Mucosa of descending colon (tissue), 3 donors: Measurements from ENCODE around the gene ETS1. TPM values are rescaled to one million over a fixed set of nuclear protein-coding genes. Genes with fewer than 3 reads are reported as not detected.

Experiments
- ATAC-seq: fragments of 200-7000 bp; cut with Tn5 transposase; one replicate; pipeline ENCODE4 v1.9.1; 2020; ENCODE audit warnings: mild to moderate bottlenecking, moderate library complexity
- DNase-seq, 3 donors: peaks; one replicate each; pipeline ENCODE4 v3.0.0-alpha.2; 2020
- H3K36me3 ChIP-seq: fragments of 200-600 bp; one replicate; pipeline ENCODE4 v1.8.0; 2021; ENCODE audit warnings: low read depth, mild to moderate bottlenecking
- H3K4me1 ChIP-seq: fragments of 200-600 bp; one replicate; pipeline ENCODE4 v1.8.0; 2021; ENCODE audit warnings: low read depth, mild to moderate bottlenecking
- H3K4me3 ChIP-seq: fragments of 200-600 bp; one replicate; pipeline ENCODE4 v1.8.0; 2021; ENCODE audit warnings: mild to moderate bottlenecking
- H3K9me3 ChIP-seq: fragments of 200-600 bp; one replicate; pipeline ENCODE4 v1.8.0; 2021; ENCODE audit warnings: mild to moderate bottlenecking
- CTCF ChIP-seq: fragments of 200-600 bp; IDR thresholded peaks from one replicate; pipeline ENCODE4 v1.8.0; 2022; ENCODE audit warnings: antibody characterized with exemption, mild to moderate bottlenecking
- intact Hi-C, 2 donors: fragments of 100-400 bp; cut with DNase I in 1 of 2; cut with micrococcal nuclease in 1 of 2; formaldehyde crosslinking; loops; one replicate each; pipeline versions ENCODE4 v1.11.0 to v1.11.1; 2022; cut with DNase I, micrococcal nuclease
- total RNA-seq, 3 donors: library from RNA; stranded (reverse); fragmentation: NEBNext Ultra II Directional in 2 of 3; extraction: Animal tissue kit (Norgen Biotek cat#: 25700) in 2 of 3; gene quantifications; one replicate each; pipeline versions ENCODE4 v1.2.1 to v1.2.4, GENCODE V29; 2021 to 2023
- donor health status: DM: no; HTN: no; CAD: no; lungs with moderate emphysema.
- donor health status: DM: no; HTN: no; CAD: no.
- donor health status: DM: no; HTN: yes; CAD: no.

Gene ETS1
- total RNA-seq, 3 donors from 2014 or later: 36.5 to 41.2 (median 38.6) TPM

DNA sequence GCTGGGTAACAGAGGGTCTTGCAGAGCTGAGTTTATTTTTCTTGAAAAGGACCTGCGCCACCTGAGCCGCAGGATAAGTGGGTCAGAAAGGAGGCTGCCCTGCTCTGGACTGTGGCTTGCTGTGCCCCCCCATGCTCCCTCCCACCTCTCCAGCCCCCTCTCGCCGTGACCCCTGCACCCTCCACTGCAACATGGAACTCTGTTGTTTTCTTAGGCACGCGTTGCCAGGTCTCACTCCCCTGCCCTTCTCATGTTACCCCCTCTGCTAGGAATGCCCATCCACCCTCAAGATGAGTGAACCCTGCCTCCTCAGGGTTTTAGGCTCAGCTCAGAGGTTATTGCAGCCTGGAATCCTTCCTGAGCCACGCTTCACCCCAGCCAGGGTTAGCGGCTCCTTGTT, 10.8 kb downstream of the ETS1 start:
- Histone ChIP-seq H3K4me3 (no peak overlapping the region), H3K9me3 (no peaks in the 10 kb centered on the region), H3K36me3 (no peaks in the 10 kb centered on the region), H3K4me1 (peaks cover 10% of the 10 kb centered on the region)
- no peak for ATAC-seq
- intact Hi-C loops: no loop called here
- DNase-seq: peak in 1 of 3 donors; percentile 26
- TF ChIP-seq CTCF: no peak

- peak; percentile 95 for ATAC-seq
- no peaks in the 10 kb centered on the region for H3K36me3 ChIP-seq
- H3K4me3 ChIP-seq: no peak overlapping the region
- no peak for TF ChIP-seq CTCF
- intact Hi-C loops: no loop called here
- no peaks in the 10 kb centered on the region for H3K9me3 ChIP-seq
- DNase-seq: peak in 1 of 3 donors; percentile 49
- H3K4me1 ChIP-seq: peaks cover 10% of the 10 kb centered on the region
Measured at GRCh38 chr11:128575961-128576350, 11.4 kb downstream of the ETS1 start.

DNA sequence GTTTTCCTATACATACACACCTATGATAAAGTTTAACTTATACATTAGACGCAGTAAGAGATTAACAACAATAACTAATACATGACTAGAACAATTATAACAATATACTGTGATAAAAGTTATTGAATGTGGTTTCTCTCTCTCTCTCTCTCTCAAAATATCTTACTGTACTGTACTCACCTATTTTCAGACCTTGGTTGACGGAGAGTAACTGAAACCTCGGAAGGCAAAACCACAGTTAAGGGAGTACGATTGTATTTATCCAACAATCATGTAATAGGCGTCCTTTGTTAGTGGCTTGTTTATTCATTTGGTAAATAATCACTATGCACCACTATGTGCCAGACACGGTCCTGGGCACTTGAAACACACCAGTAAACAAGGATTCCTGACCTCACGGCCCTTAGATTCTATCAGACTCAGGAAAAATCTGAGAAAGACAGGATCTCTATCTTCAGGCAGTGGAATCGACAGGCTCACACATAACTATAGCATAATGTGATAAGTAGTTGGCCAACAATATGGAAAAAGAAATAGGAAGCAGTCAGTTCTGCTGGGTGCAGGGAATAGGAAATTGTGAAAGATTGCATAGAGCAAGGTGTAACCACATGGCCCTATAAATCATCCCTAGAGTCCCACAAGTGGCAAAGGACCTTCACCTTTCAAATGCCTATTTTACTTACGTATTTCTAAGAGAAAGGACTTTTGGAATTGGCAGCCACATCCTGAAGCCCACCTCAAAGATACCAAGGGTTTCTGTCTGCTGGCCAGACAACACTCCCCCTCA, 12.0 kb downstream of the ETS1 start:
- Histone ChIP-seq H3K9me3 (no peaks in the 10 kb centered on the region), H3K36me3 (no peaks in the 10 kb centered on the region), H3K4me3 (no peak overlapping the region), H3K4me1 (peaks cover 10% of the 10 kb centered on the region)
- TF ChIP-seq CTCF: no peak
- intact Hi-C loops: no loop called here
- peak; percentile 43 for ATAC-seq
- no peak for DNase-seq

- Histone ChIP-seq H3K4me1 (peaks cover 10% of the 10 kb centered on the region), H3K9me3 (no peaks in the 10 kb centered on the region), H3K36me3 (no peaks in the 10 kb centered on the region), H3K4me3 (no peak overlapping the region)
- ATAC-seq (no peak), DNase-seq (no peak)
- TF ChIP-seq CTCF: no peak
- intact Hi-C loops: no loop called here
Measured at GRCh38 chr11:128574576-128575011, 12.8 kb downstream of the ETS1 start.

DNA sequence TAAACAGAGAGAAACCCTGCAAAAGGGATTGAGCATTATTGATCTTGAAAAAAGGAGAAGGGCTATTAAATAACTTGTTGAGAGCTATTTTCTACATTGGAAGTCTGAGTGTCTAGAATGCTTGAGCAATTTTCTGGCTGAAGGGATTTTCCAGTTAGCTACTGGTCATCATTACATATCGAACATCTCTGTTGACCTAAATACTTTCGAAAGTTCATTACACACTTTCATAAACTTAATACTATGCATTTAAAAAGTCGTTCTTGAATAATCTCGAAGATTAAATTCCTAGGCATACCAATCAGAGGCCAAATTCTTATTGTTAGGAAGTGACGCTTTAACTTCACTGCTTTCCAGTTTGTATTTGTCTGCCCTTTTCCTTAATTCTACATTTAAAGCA, 13.7 kb downstream of the ETS1 start:
- no peak for TF ChIP-seq CTCF
- Histone ChIP-seq H3K9me3 (no peaks in the 10 kb centered on the region), H3K4me1 (peaks cover 10% of the 10 kb centered on the region), H3K36me3 (no peaks in the 10 kb centered on the region), H3K4me3 (no peak overlapping the region)
- no peak for ATAC-seq
- DNase-seq: no peak
- intact Hi-C loops: no loop called here
